GM21786 (cell line): ENCODE measurements around the gene MLF2.
A peak's percentile ranks its signal among the peaks of the same experiment; 100 is the strongest.
"Not testable (repeated sequence)": the region's sequence is repeated elsewhere in the genome, so short reads cannot be mapped to it uniquely, and the experiment has no call there.

Source experiments
- ATAC-seq: cut with Tn5 transposase; IDR thresholded peaks from one replicate; pipeline ENCODE4 v1.9.1; 2021; ENCODE audit not compliant: unreplicated experiment

The MLF2 gene

GRCh38 chr12:6765634-6766581, 13.0 kb upstream of the MLF2 start, which contains the start of gene PTMS:
PTMS (plus strand) TSS chr12:6766363; CDS start chr12:6766706, 343 bp downstream.
- no peak for ATAC-seq

GRCh38 chr12:6765048-6765633, 12.2 kb upstream of the MLF2 start:
- ATAC-seq, result no peak

- peak; percentile 81 for ATAC-seq
Observed at GRCh38 chr12:6764011-6764828, 11.3 kb upstream of the MLF2 start.

- no peak for ATAC-seq
Observed at GRCh38 chr12:6763380-6763779, 10.4 kb upstream of the MLF2 start.

GRCh38 chr12:6759741-6760140, 6.8 kb upstream of the MLF2 start:
- no peak for ATAC-seq

GRCh38 chr12:6758506-6759095, 5.7 kb upstream of the MLF2 start:
- no peak for ATAC-seq

GRCh38 chr12:6757028-6757690, 4.2 kb upstream of the MLF2 start:
- no peak for ATAC-seq

GRCh38 chr12:6754411-6754810, 1.5 kb upstream of the MLF2 start:
- ATAC-seq, result no peak

- ATAC-seq, result no peak
Observed at GRCh38 chr12:6753772-6754356, 923 bp upstream of the MLF2 start.

GRCh38 chr12:6752167-6752920, 597 bp downstream of the MLF2 start:
- ATAC-seq, result no peak

GRCh38 chr12:6751767-6752166, 1.2 kb downstream of the MLF2 start:
- no peak for ATAC-seq

- no peak for ATAC-seq
Observed at GRCh38 chr12:6750506-6750905, 2.4 kb downstream of the MLF2 start.

- no peak for ATAC-seq
Observed at GRCh38 chr12:6748761-6749160, 4.2 kb downstream of the MLF2 start.

GRCh38 chr12:6747216-6747615, 5.7 kb downstream of the MLF2 start:
- ATAC-seq, result no peak

- no peak for ATAC-seq
Observed at GRCh38 chr12:6745741-6746525, 7.0 kb downstream of the MLF2 start.

GRCh38 chr12:6743300-6743699, 9.6 kb downstream of the MLF2 start:
- ATAC-seq, result not testable (repeated sequence)

- no peak for ATAC-seq
Observed at GRCh38 chr12:6742834-6743233, 10.1 kb downstream of the MLF2 start.

- not testable (repeated sequence) for ATAC-seq
Observed at GRCh38 chr12:6742080-6742479, 10.9 kb downstream of the MLF2 start.

- no peak for ATAC-seq
Observed at GRCh38 chr12:6736754-6737153, 16.2 kb downstream of the MLF2 start.
